Mesothelial cell of epicardium (in vitro differentiated cells): Measurements from ENCODE around the gene CDON. TPM values are rescaled to one million over a fixed set of nuclear protein-coding genes. Genes with fewer than 3 reads are reported as not detected.

ENCODE experiments used
- DNase-seq, 2 experiments: peaks; one replicate each; pipeline ENCODE4 v3.0.0; 2021; ENCODE audit warnings: low spot score in 2 of 2; ENCODE audit not compliant: unreplicated experiment in 2 of 2
- H3K27ac Mint-ChIP-seq: 2 replicates; pipeline ENCODE4 v1.8.0; 2021; ENCODE audit warnings: mixed read lengths
- H3K27me3 Mint-ChIP-seq: 2 replicates; pipeline ENCODE4 v1.8.0; 2021; ENCODE audit warnings: low read depth, mixed read lengths
- H3K36me3 Mint-ChIP-seq: 2 replicates; pipeline ENCODE4 v1.8.0; 2021; ENCODE audit warnings: mixed read lengths
- H3K4me1 Mint-ChIP-seq: 2 replicates; pipeline ENCODE4 v1.8.0; 2021; ENCODE audit warnings: mixed read lengths
- H3K4me3 Mint-ChIP-seq: 2 replicates; pipeline ENCODE4 v1.8.0; 2021; ENCODE audit warnings: mild to moderate bottlenecking, moderate library complexity, mixed read lengths
- H3K9me3 Mint-ChIP-seq: 2 replicates; pipeline ENCODE4 v1.8.0; 2021; ENCODE audit warnings: mixed read lengths
- CTCF ChIP-seq: fragments of 200-600 bp; sonication (generic); IDR thresholded peaks from one replicate; pipeline ENCODE4 v1.5.0; 2021; ENCODE audit warnings: antibody characterized with exemption; ENCODE audit not compliant: unreplicated experiment
- total RNA-seq: library from RNA; stranded (reverse); gene quantifications from 3 replicates; pipeline ENCODE4 v1.2.1, GENCODE V29; 2021

Gene CDON
- total RNA-seq, 1 donor from 2014 or later: 165 TPM

GRCh38 chr11:125935618-125936199 is 127.0 kb downstream of the CDON start:
- no peak for DNase-seq
- peaks cover 53% of the 10 kb centered on the region for H3K4me1 Mint-ChIP-seq
- no peaks in the 10 kb centered on the region for H3K9me3 Mint-ChIP-seq
- TF ChIP-seq CTCF: no peak
- no peak overlapping the region for H3K4me3 Mint-ChIP-seq
- H3K27me3 Mint-ChIP-seq: peaks cover 2% of the 10 kb centered on the region
- H3K27ac Mint-ChIP-seq: peak overlapping the region; percentile 59
- H3K36me3 Mint-ChIP-seq: no peaks in the 10 kb centered on the region

- no peaks in the 10 kb centered on the region for H3K9me3 Mint-ChIP-seq
- no peaks in the 10 kb centered on the region for H3K36me3 Mint-ChIP-seq
- no peak for DNase-seq
- peaks cover 53% of the 10 kb centered on the region for H3K4me1 Mint-ChIP-seq
- no peak overlapping the region for H3K4me3 Mint-ChIP-seq
- H3K27me3 Mint-ChIP-seq: peaks cover 2% of the 10 kb centered on the region
- no peak for TF ChIP-seq CTCF
- H3K27ac Mint-ChIP-seq: peak overlapping the region; percentile 59
Observed at GRCh38 chr11:125935056-125935455, 127.6 kb downstream of the CDON start.

GRCh38 chr11:125934473-125934872 is 128.2 kb downstream of the CDON start:
- no peak for DNase-seq
- H3K36me3 Mint-ChIP-seq: no peaks in the 10 kb centered on the region
- no peak for TF ChIP-seq CTCF
- H3K4me1 Mint-ChIP-seq: peaks cover 53% of the 10 kb centered on the region
- no peaks in the 10 kb centered on the region for H3K9me3 Mint-ChIP-seq
- H3K27ac Mint-ChIP-seq: no peak overlapping the region
- no peak overlapping the region for H3K4me3 Mint-ChIP-seq
- peaks cover 2% of the 10 kb centered on the region for H3K27me3 Mint-ChIP-seq

GRCh38 chr11:125933030-125933813 is 129.4 kb downstream of the CDON start:
- Mint-ChIP-seq H3K27ac (no peak overlapping the region), H3K9me3 (no peaks in the 10 kb centered on the region), H3K4me1 (peaks cover 44% of the 10 kb centered on the region), H3K4me3 (no peak overlapping the region), H3K27me3 (peaks cover 2% of the 10 kb centered on the region), H3K36me3 (no peaks in the 10 kb centered on the region)
- no peak for TF ChIP-seq CTCF
- DNase-seq: no peak

GRCh38 chr11:125932301-125932700 is 130.4 kb downstream of the CDON start:
- no peak overlapping the region for H3K4me3 Mint-ChIP-seq
- no peak for DNase-seq
- H3K27ac Mint-ChIP-seq: no peak overlapping the region
- no peaks in the 10 kb centered on the region for H3K36me3 Mint-ChIP-seq
- H3K4me1 Mint-ChIP-seq: peaks cover 39% of the 10 kb centered on the region
- no peaks in the 10 kb centered on the region for H3K9me3 Mint-ChIP-seq
- TF ChIP-seq CTCF: no peak
- H3K27me3 Mint-ChIP-seq: peaks cover 2% of the 10 kb centered on the region
